Activated naive CD4-positive, alpha-beta T cell (primary cell): ENCODE data around the gene KIF1A.
"Not testable (repeated sequence)": the region's sequence is repeated elsewhere in the genome, so short reads cannot be mapped to it uniquely, and the experiment has no call there.

ENCODE experiments used
- DNase-seq, 4 experiments: peaks; one replicate each; lab custom pipeline; 2025; lab: John Stamatoyannopoulos, UW

The KIF1A gene

GRCh38 chr2:240685771-240686371 is 134.1 kb downstream of the KIF1A start:
- no peak for DNase-seq

GRCh38 chr2:240683980-240684728 is 135.9 kb downstream of the KIF1A start:
- DNase-seq, result not testable (repeated sequence)

GRCh38 chr2:240683329-240683979 is 136.6 kb downstream of the KIF1A start:
- DNase-seq, result not testable (repeated sequence)

- DNase-seq, result not testable (repeated sequence)
Measured at GRCh38 chr2:240682431-240683224, 137.4 kb downstream of the KIF1A start, which contains the start of gene AQP12B. Gene AQP12B, minus strand, starts transcription at chr2:240682885. Its CDS starts 48 bp downstream, at chr2:240682837.

GRCh38 chr2:240680185-240680584 is 139.8 kb downstream of the KIF1A start:
- DNase-seq, result not testable (repeated sequence)

GRCh38 chr2:240678909-240679308 is 141.1 kb downstream of the KIF1A start:
- DNase-seq, result not testable (repeated sequence)

- DNase-seq, result not testable (repeated sequence)
Measured at GRCh38 chr2:240678043-240678442, 142.0 kb downstream of the KIF1A start.

- not testable (repeated sequence) for DNase-seq
Measured at GRCh38 chr2:240675345-240675744, 144.7 kb downstream of the KIF1A start.

- not testable (repeated sequence) for DNase-seq
Measured at GRCh38 chr2:240674461-240675184, 145.4 kb downstream of the KIF1A start.

- no peak for DNase-seq
Measured at GRCh38 chr2:240672701-240673190, 147.3 kb downstream of the KIF1A start.

GRCh38 chr2:240672076-240672700 is 147.8 kb downstream of the KIF1A start:
- no peak for DNase-seq

- DNase-seq, result no peak
Measured at GRCh38 chr2:240670950-240671349, 149.1 kb downstream of the KIF1A start.

GRCh38 chr2:240670402-240670801 is 149.6 kb downstream of the KIF1A start:
- DNase-seq, result no peak

GRCh38 chr2:240664622-240665021 is 155.4 kb downstream of the KIF1A start:
- no peak for DNase-seq
